DND-41 (cell line): ENCODE data around the gene LRRC14B.

Source experiments
- EZH2 ChIP-seq: IDR thresholded peaks from 3 replicates; pipeline ENCODE4 v1.6.1; 2012; ENCODE audit warnings: borderline replicate concordance, low read depth, mild to moderate bottlenecking, moderate library complexity, low read length, inconsistent platforms; ENCODE audit not compliant: severe bottlenecking
- TF ChIP-seq, protein P1 (sequence below): IDR thresholded peaks from 2 replicates; pipeline ENCODE4 v1.5.1; 2012; ENCODE audit warnings: borderline replicate concordance, low read length, moderate library complexity, mild to moderate bottlenecking; ENCODE audit not compliant: poor library complexity, severe bottlenecking; ENCODE audit errors: extremely low read depth

DNA sequence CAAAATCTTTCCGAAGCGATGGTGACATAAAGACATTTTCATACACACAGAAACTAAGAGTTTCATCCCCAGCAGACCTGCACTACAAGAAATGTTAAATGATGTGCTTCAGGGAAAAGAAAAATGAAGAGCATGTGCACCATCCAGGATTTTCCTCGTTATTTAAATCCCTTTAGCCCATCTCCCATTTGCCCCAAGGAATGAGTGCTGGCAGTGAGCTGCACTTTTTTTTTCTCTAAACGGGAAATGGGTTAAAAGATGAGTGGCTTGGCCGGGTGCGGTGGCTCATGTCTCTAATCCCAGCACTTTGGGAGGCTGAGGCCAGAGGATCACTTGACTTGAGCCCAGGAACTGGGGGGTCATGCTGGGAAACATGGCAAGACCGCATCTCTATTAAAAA, 6.8 kb upstream of the LRRC14B start:
- TF ChIP-seq, protein P1, sequence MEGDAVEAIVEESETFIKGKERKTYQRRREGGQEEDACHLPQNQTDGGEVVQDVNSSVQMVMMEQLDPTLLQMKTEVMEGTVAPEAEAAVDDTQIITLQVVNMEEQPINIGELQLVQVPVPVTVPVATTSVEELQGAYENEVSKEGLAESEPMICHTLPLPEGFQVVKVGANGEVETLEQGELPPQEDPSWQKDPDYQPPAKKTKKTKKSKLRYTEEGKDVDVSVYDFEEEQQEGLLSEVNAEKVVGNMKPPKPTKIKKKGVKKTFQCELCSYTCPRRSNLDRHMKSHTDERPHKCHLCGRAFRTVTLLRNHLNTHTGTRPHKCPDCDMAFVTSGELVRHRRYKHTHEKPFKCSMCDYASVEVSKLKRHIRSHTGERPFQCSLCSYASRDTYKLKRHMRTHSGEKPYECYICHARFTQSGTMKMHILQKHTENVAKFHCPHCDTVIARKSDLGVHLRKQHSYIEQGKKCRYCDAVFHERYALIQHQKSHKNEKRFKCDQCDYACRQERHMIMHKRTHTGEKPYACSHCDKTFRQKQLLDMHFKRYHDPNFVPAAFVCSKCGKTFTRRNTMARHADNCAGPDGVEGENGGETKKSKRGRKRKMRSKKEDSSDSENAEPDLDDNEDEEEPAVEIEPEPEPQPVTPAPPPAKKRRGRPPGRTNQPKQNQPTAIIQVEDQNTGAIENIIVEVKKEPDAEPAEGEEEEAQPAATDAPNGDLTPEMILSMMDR = no peak
- no peak for TF ChIP-seq EZH2
